ENCODE results near the gene PASK. TPM values are rescaled to one million over a fixed set of nuclear protein-coding genes. Genes with fewer than 3 reads are reported as not detected.

PASK gene
- total and polyA plus RNA-seq, 2 of the 4 experiments (the other 2 are of a cell fraction): 4.1 TPM

DNA sequence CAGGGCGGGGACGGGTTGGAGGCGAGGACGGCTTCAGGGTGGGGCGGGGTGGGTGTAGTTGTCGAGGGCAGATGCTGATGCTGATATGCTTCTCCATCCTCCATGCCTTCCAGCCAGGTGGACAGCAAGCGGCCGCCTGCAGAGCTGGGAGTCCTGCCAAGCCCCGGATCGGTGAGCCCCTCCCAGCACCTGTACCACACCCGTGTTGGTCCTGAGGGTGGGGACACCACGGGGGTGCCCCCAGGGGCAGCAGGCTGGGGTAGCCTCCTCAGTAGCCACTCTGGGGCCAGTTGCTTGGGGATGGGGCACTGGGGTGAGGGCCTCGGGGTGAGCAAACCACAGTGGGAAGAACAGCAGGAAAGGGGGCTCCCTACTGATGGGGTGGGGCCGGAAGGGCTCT, 41.8 kb upstream of the PASK start:
- Histone ChIP-seq H2AK9ac (replicated peaks; ENCODE audit: low read depth, low read length, poor library complexity) (no peak overlapping the region), H2AFZ (replicated peaks; ENCODE audit: low read length, poor library complexity) (no peak overlapping the region), H3K14ac (replicated peaks; ENCODE audit: low read depth, low read length) (no peak overlapping the region), H2BK20ac (ENCODE audit: low read depth, low read length) (no peak overlapping the region), H2BK15ac (ENCODE audit: low read depth, low read length) (no peak overlapping the region), H3K4me3 (ENCODE audit: insufficient read depth, low read depth, low read length) (no peak overlapping the region), H2AK5ac (ENCODE audit: low read depth, low read length) (no peak overlapping the region), H3K79me1 (ENCODE audit: low read depth in 1 of 2, low read length in 2 of 2) (no peaks in the 10 kb centered on the region), H3K4ac (ENCODE audit: low read depth, low read length) (no peak overlapping the region), H3K9me3 (ENCODE audit: control insufficient read depth, insufficient read depth, low read length) (no peaks in the 10 kb centered on the region), H3K27ac (ENCODE audit: insufficient read depth, low read length) (no peak overlapping the region), H4K8ac (ENCODE audit: low read depth in 2 of 2, low read length in 2 of 2) (no peak overlapping the region), H3K4me1 (ENCODE audit: control insufficient read depth, insufficient read depth, low read length) (no peaks in the 10 kb centered on the region), H3K18ac (ENCODE audit: low read depth, low read length) (no peak overlapping the region), H3K27me3 (ENCODE audit: control insufficient read depth, insufficient read depth, low read length) (peaks cover 17% of the 10 kb centered on the region), H4K5ac (ENCODE audit: low read depth, low read length) (no peak overlapping the region), H3K23ac (ENCODE audit: low read depth, low read length) (no peak overlapping the region), H3K9ac (ENCODE audit: low read depth, low read length) (no peak overlapping the region), H3K9me1 (ENCODE audit: insufficient read depth, low read length) (no peaks in the 10 kb centered on the region), H4K20me1 (ENCODE audit: insufficient read depth, low read length) (no peaks in the 10 kb centered on the region; the same call in 1 of the 2 replicates), H4K91ac (ENCODE audit: insufficient read depth, low read depth, low read length) (no peak overlapping the region), H2BK5ac (ENCODE audit: low read depth, low read length, poor library complexity, severe bottlenecking) (no peak overlapping the region), H2BK120ac (ENCODE audit: low read depth, low read length) (no peak overlapping the region), H3K56ac (ENCODE audit: extremely low read depth, insufficient read depth, low read length) (no peak overlapping the region), H3K4me2 (ENCODE audit: low read depth, low read length) (no peak overlapping the region), H3K36me3 (ENCODE audit: control insufficient read depth, insufficient read depth, low read length) (no peaks in the 10 kb centered on the region)
- in situ Hi-C loops (cut with MboI; ENCODE audit: low sequenced_read_pairs) (no loop called here), intact Hi-C loops (cut with micrococcal nuclease) (no loop called here), dilution Hi-C loops (cut with HindIII; ENCODE audit: low sequenced_read_pairs, unreplicated experiment) (no loop called here)
- CTCF ChIA-PET: no interaction called here
- no CpG with 5 or more reads among the region's 14 CpGs for WGBS, 2 experiments (ENCODE audit: extremely low coverage in 2 of 2, insufficient read length in 1 of 2)
- POLR2A ChIA-PET (ENCODE audit: unreplicated experiment): no interaction called here
- TF ChIP-seq SMC3 (IDR thresholded peaks at IDR 0.05; ENCODE audit: low read depth, low read length) (no peak), MAFK (IDR thresholded peaks at IDR 0.05; ENCODE audit: low read depth, low read length) (no peak), BHLHE40 (IDR thresholded peaks at IDR 0.05; ENCODE audit: low read depth, low read length) (no peak), CHD1 (IDR thresholded peaks at IDR 0.05; ENCODE audit: low read depth, low read length) (no peak), RCOR1 (IDR thresholded peaks at IDR 0.05; ENCODE audit: insufficient replicate concordance, low read length) (no peak)
- BruUV-seq (replicated peaks): no TSS peak
- no peak for ATAC-seq (ENCODE audit: low read depth)
- no peak for DNase-seq

Data from IMR-90 (cell line).